Upper lobe of left lung (tissue), 4 donors: Measurements from ENCODE around the gene INPP5E.

ENCODE experiments used
- POLR2A ChIP-seq, 4 donors: fragments of 450-650 bp; IDR thresholded peaks; one replicate each; pipeline ENCODE4 v1.5.1; 2016 to 2017; ENCODE audit warnings: antibody characterized with exemption in 4 of 4, mild to moderate bottlenecking in 2 of 4
- TF ChIP-seq, protein P1 (sequence below), 6 experiments: fragments of 450-650 bp in 4 of 6; fragments of 200-600 bp in 2 of 6; sonication (generic) in 2 of 6; IDR thresholded peaks; one replicate each; pipeline ENCODE4 v1.5.1; 2016 to 2019; ENCODE audit warnings: antibody characterized with exemption in 6 of 6

DNA sequence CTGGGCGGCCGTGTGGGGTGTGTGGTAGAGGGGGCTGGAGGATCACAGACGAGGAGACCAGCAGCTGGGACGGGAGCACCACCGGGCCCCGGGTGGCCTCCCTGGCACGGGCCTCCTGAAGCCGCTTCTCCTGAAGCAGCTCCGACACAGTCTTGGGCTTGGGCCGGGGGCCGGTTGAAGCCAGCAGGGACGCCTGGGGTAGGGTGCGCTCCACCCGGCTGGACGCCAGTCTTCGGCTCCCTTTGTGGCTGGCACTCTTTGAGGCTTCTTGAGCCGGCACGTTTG is 60.7 kb downstream of the INPP5E start:
- TF ChIP-seq, protein P1, sequence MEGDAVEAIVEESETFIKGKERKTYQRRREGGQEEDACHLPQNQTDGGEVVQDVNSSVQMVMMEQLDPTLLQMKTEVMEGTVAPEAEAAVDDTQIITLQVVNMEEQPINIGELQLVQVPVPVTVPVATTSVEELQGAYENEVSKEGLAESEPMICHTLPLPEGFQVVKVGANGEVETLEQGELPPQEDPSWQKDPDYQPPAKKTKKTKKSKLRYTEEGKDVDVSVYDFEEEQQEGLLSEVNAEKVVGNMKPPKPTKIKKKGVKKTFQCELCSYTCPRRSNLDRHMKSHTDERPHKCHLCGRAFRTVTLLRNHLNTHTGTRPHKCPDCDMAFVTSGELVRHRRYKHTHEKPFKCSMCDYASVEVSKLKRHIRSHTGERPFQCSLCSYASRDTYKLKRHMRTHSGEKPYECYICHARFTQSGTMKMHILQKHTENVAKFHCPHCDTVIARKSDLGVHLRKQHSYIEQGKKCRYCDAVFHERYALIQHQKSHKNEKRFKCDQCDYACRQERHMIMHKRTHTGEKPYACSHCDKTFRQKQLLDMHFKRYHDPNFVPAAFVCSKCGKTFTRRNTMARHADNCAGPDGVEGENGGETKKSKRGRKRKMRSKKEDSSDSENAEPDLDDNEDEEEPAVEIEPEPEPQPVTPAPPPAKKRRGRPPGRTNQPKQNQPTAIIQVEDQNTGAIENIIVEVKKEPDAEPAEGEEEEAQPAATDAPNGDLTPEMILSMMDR (IDR thresholded peaks at IDR 0.05) = no peak
- TF ChIP-seq POLR2A (IDR thresholded peaks at IDR 0.05) = no peak
